GM21737 (cell line): ENCODE results near the gene GRID1.
"Not testable (repeated sequence)": the region's sequence is repeated elsewhere in the genome, so short reads cannot be mapped to it uniquely, and the experiment has no call there.

Experiments
- ATAC-seq: cut with Tn5 transposase; IDR thresholded peaks from one replicate; pipeline ENCODE4 v1.9.1; 2021; ENCODE audit warnings: mild to moderate bottlenecking, moderate library complexity; ENCODE audit not compliant: unreplicated experiment

GRID1 gene

GRCh38 chr10:86256690-86257315 is 109.8 kb downstream of the GRID1 start:
- ATAC-seq: no peak

GRCh38 chr10:86255405-86256251 is 111.0 kb downstream of the GRID1 start:
- ATAC-seq: no peak

GRCh38 chr10:86254526-86255174 is 111.9 kb downstream of the GRID1 start:
- no peak for ATAC-seq

DNA sequence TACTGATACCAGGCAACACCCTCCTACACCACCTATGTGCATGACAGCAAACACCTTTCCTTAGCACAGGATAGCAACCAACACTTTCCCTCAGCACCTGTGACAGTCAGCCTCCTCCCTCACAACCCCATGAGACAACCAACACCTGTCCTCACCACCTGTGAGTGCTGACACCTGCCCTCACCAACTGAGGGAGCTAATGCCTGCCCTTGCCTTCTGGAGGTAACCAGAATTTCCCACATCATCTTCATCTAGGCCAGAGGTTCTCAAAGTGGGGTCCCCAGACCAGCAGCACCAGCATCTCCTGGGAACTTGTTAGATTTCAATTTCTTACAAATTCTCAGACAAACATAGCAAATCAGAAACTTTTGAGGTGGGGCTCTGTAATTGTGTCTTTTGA is 112.5 kb downstream of the GRID1 start:
- no peak for ATAC-seq

- ATAC-seq: no peak
Measured at GRCh38 chr10:86253091-86254072, 113.2 kb downstream of the GRID1 start.

DNA sequence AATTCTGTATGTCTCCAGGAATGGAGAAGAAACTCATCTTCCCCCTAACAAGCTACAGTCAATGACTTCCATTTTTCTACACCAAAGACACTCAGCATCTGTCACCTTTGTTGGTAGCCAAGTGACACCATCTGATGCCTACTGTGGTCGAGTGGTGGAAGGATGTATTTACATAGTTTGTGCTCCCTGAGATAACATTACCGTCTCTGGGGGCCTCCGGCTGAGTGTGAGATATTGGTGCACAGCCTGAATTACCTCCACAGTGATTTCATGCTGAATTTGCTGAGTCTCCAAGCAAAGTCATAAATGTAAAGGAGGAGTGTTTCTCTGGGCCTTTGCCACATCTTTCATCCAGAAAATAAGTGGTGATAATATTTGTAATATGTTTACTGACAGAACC is 114.0 kb downstream of the GRID1 start:
- no peak for ATAC-seq

- ATAC-seq: no peak
Measured at GRCh38 chr10:86252079-86252478, 114.5 kb downstream of the GRID1 start.

- no peak for ATAC-seq
Measured at GRCh38 chr10:86251426-86251825, 115.2 kb downstream of the GRID1 start.

DNA sequence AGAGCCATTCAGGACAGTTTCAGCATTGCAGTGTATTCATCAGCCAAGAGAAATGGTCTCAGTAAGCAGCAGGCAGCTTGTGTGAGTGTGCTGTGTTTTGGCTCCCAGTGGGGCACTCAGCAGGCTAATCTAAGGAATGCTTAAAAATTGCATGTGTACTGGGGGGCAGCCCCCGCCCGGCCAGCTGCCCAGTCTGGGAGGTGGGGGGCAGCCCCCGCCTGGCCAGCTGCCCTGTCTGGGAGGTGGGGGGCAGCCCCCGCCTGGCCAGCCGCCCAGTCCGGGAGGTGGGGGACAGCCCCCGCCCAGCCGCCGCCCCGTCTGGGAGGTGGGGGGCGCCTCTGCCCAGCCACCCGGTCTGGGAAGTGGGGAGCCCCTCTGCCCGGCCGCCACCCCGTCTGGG is 116.2 kb downstream of the GRID1 start:
- no peak for ATAC-seq

DNA sequence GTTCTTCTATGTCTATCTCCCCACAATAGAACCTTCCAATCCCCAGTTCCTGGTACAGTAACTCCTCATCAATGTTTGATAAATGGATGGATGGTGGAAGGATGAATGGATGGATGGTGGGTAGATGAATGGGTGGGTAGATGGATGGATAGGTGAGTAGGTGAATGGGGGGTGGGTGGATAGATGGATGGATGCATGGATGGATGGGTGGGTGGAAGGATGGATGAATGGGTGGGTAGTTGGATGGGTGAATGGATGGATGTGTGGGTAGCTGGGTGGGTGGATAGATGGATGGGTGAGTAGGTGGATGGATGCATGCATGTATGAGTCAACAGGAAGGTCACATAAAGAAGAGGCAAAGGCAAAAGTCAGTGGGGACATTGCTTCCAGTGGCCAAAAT is 116.8 kb downstream of the GRID1 start:
- ATAC-seq: no peak

- ATAC-seq: no peak
Measured at GRCh38 chr10:86248062-86248461, 118.5 kb downstream of the GRID1 start.

DNA sequence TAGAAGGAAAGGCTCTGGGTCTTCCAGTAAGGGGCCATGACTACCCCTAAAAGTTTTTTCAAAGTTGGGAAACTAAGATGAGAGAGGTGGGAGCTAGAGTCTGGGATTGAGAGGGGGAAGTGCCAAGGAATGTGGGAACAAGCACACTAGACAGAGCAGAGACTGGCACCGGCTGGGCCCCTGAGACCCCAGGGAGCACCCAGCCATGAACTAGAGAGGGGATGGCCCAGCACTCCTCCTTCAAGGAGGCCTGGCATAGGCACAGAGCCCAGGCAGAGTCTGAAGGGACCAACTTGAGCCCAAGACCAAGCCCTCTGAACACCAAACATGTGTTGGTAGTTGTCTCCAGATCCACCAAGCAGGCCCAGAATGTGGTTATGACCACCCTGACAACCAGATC is 119.0 kb downstream of the GRID1 start:
- ATAC-seq: no peak

DNA sequence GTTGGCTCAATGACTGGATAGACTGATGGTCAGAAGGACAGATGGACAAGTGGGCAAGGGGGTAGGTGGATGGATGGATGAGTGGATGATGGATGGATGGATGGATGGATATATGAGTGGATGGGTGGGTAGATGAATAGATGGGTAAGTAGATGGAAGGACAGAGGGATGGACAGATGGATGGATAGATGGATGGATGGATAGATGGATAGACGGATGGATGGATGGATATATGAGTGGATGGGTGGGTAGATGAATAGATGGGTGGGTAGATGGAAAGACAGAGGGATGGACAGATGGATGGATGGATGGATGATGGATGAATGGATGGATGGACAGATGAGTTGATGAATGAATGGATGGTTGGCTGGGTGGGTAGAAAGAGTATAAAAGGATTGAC is 119.5 kb downstream of the GRID1 start:
- no peak for ATAC-seq

DNA sequence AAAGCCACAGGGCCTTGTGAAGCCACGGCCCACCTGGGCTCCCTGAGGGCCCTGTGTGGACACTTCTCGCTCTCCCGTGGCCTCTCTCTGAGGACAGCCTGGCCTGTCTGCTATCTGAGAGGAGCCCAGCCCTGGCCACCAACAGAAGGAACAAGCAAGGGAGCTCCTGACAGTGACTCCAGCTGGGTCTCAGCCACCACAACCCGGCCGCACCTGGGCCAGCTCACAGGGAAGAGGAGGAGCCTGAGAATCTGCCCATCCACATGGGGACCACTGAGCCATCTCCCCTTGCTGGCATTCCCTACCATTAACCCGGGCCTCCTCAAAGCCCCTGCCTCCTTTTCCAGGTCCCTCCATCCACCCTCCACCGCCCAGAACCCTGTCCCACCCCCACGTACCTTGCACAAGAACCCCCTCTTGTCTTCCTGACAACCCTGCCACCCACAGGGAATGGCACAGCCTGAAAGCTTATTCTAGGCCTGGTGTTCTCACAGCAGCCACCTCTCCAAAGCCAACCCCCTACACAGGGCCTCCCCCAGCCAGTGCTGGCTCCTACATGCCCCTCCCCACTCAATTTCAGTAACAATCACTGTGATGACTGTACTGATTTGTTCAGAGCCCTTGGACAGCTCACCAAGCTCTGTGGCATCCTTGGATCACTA is 120.2 kb downstream of the GRID1 start:
- ATAC-seq: no peak

DNA sequence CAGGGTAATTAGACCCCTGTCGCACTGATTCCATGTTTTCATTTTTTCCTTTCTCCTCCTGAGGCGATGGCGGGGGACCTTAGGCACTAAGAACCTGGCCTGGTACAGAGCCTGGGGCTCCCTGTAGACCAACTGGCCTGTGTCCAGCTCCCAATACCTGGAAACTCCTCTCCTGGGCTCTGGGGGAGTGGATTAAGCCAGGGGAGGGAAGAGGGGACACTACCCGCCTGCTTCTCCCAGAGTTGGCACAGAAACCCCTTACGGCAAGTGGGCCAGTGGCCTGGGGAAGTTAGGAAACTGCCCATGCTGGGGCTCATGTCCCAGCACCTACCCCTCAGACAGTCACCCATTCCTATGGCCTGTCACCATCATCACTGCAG is 121.6 kb downstream of the GRID1 start:
- no peak for ATAC-seq

DNA sequence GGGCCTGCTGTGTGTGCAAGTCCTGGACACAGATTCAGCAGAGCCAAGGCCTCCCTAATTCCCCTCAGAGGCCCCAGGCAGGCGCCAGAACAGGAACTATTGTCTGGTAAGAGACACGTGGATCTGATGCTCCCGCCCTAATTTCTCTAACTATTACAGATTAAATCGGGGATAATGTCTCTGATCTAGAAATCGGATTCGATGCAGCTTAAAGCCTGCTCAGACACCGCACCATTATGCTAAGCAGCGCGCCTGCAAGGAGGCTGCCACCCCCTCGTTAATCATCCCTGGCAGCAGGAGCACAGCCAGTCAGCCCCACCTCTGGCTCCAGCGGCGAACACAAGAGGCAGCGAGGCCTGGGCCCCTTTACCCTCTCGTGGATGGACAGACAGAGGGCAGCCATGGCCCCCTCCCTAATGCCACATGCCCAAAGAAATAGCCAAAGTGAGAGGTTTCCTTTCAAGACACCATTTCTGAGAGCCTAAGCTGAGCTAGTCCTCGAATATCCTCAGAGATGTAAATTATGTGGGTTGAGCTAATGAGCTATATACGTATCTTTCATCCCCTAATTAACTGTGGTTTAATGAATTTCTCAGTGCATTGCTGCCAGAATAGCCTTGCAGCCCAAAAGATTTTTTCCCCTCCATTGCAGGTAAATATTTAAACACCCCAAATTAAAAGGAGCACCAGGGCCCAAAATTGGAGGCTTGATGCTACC is 122.1 kb downstream of the GRID1 start:
- no peak for ATAC-seq

- ATAC-seq: no peak
Measured at GRCh38 chr10:86243651-86244155, 122.9 kb downstream of the GRID1 start.

- no peak for ATAC-seq
Measured at GRCh38 chr10:86242761-86243160, 123.8 kb downstream of the GRID1 start.

- not testable (repeated sequence) for ATAC-seq
Measured at GRCh38 chr10:86238089-86238488, 128.5 kb downstream of the GRID1 start.
